HG02852 (cell line): Measurements from ENCODE around the gene GLRA1.
"Not testable (repeated sequence)": the region's sequence is repeated elsewhere in the genome, so short reads cannot be mapped to it uniquely, and the experiment has no call there.

Experiments used
- ATAC-seq: cut with Tn5 transposase; IDR thresholded peaks from one replicate; pipeline ENCODE4 v1.9.1; 2021; ENCODE audit warnings: mild to moderate bottlenecking, moderate library complexity; ENCODE audit not compliant: unreplicated experiment

The GLRA1 gene

DNA sequence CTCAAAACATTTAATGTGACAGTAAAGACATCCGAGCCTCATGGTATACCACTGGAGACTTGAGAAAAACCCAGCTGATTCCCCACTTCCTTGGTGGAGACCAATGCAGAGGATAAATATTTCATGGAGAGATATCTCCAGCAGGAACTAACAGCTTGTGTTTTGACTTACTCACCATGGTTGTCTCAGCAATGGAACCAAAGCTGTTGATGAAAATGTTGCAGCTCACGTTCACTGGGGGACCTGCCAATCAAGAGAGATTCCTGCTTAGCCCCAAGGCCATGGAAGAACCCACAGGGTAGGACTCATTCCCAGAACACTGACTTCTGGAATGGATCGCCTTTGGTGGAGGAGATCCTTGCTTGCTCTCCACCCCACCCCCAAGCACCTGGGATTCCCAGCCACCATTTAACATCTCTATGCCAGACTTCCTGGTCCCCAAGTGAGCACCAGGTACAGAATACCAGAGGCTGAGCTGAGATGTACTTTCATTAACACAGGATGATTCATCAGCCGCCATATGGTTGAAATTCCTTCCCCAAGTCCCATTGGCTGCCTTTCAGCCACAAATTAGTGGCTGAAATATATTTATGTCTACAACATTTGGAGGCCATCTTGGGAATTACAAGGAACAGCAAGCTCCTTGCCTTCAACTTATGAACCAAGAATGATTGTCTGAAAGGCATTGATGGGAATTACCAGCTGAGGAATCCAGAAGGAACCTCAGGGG lies 37.9 kb downstream of the GLRA1 start:
- no peak for ATAC-seq

DNA sequence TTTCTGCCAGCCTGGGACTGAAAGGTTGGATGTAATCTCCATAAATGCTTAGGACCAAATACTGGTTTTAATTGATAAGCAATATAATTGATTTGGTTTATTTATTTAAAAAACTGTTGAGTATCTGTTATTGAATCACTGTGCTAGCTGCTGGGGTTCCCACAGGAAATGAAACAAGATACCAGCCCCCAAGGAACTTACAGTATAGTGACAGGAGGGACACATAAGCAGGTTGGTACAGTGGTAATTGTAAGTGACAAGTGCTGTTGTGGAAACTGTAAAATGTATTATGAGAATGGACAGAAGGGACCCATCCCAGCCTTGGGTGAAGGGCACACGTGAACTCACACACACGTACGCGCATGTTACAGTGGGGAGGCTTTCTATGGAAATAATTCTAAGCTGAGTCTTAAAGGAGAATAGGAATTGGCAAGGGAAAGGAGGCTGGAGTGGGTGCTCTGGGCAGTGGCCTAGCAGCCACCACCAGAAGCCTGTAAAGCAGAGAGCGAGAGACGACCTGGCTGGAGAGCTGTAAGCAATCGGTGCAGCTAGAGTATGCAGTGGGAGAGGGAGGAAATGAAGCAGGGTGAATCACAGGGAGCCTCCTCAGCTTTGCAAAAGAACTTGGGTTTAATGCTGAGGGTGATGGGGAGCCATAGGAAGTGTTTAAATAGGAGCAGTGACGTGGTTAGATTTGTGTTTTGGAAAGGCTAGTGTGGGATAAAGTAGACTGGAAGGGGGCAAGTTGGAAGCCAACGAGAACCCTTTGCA lies 39.3 kb downstream of the GLRA1 start:
- ATAC-seq: no peak

DNA sequence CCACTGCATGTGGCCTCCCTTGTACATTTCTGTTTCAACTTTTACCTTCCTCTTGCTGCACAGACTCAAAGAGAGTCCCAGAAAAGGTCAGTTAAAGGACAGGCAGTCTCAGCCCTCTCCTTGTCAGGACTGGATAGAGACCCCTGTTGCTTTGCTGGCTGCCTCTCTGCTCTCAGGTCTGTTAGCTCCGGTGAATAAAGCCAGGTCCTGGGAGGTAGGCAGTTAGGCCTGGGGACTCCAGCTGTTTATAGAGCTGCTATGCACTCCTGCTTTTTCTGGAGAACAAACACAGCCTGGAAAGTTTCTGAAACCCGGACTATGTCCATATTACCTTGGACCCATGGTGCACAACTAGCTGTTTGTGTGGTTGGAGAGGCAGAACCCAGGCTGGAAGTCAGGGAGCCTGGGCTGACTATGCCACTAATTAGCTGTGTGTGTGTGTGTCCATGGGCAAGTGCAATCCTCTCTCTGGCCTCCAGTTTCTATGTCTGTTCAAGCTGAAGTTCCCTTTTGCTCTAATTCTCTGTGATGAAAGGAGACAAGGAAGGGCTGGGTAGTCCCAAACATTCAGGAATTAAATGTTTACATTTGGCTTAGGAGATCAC lies 42.9 kb downstream of the GLRA1 start:
- ATAC-seq: no peak

DNA sequence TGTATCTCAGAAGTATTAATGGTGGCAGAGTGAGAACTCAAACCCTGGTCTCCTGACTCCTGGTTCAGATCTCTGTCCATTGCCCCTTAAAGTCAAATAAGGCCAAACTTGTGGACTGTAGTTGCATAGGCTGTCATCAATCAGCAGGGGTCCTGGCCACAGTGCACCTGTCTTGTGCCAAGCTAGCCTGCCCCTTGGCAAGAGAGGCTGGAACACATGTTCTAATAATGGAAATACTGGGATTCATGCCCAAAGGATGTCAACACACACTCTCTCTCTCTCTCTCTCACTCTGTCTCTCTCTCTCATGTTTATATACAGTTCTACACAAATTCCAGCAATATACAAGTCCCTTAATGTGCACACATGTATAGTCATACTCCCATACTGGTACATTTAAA lies 44.3 kb downstream of the GLRA1 start:
- no peak for ATAC-seq

DNA sequence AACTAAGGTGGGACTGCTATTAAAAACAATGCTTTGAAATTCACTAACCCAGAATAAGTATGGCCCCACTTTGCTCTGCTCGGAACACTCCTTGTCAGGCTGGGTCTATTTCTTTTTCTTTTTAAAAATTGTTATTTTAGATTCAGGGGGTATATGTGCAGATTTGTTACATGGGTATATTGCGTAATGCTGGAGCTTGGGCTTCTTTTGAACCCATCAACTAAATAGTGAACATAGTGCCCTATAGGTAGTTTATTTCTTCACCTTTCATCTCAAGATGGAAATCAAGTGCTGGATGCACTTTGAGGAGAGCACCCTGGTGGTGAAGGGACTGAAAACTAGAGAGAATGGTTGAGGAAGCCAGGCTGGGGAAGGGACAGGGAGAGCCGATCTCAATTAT lies 51.0 kb downstream of the GLRA1 start:
- ATAC-seq: no peak

DNA sequence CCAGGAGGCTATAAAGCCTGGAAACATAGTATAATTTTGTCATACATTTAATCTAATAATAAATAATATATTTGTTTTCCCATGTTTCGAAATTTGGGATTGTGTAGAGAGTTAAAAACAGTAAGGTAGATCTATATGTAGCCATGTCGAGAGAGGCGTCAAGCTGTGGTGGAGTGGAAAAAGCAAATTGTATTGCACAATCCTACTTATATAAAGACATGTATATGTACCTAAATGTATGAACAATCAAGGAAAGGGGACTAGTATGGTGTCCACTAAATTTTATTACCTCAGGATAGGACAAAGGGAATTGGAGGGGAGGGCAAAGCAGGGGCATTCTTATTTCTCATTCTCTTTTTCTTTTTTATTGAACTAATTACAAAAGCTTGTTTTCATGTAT lies 52.0 kb downstream of the GLRA1 start:
- no peak for ATAC-seq

DNA sequence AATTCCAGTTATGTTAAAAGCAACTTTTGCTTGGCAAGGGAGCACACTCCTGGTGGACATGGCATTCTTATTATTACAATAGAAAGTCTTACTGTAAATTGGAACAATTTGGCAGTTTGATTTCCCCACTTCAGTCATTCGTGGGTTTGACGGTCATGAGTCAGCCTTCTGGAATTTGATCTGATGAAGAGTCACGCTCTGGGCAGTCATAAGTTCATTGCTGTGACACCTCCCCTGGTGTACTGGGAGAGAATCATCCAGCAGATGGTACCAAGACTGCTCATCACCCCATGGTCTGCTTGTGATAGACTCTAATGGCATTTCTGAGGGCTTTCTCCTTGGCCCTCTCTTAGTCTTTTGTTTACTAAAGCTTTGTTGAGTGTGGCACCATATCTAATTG lies 53.8 kb downstream of the GLRA1 start:
- no peak for ATAC-seq

DNA sequence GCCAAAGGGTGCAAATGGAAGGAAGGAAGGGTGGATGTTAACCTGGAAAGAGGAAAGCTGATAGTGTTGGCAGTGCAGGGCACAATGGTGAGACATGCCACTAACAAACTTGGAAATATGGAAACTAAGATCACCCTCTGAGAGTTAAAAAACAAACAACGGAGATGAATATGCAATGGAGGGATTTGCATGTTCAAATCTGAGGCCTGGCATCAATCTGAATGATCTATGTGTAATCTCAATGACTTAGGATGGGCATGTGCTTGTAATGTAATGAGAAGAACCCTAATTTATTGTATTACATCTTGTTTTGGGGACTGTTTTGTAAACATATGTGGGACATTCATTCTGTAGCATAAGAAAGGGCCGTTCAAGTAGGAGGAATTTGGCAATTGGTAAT lies 54.4 kb downstream of the GLRA1 start:
- ATAC-seq: no peak

DNA sequence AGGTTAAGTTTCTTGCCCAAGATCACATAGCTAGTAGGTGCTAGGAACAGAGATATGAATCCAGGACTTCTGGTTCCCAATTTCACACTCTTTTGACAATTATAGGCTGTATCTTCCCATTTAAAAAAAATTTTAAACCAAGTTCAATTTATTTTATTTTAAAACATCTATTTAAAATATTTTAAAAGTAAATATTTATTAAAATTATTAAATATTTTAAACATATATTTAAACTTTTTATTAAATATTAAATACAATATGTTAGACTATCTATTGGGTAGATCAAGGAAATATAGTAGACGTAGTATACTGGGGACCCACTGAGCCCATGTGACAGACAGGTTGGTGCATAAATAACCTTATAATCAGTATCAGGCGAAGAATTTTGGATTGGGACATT lies 54.8 kb downstream of the GLRA1 start:
- ATAC-seq: no peak

DNA sequence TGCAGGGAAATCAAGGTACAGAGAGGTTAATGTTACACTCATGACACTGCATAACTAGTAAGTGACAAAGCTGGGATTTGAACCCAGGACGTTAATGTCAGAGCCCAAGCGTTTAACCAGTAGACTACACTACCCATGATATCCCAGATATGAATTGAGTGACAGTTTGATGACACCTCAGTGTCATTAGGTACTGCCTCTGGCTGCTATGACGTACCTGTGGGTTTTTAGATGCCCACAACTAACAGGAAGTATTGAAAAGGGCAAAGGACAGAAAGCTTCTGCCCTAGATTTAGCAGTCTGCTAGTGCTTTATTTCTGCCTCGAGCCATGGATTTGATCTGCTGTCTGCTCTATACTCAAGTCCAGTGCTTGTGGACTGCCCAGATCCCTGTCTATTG lies 56.2 kb downstream of the GLRA1 start:
- ATAC-seq: no peak

DNA sequence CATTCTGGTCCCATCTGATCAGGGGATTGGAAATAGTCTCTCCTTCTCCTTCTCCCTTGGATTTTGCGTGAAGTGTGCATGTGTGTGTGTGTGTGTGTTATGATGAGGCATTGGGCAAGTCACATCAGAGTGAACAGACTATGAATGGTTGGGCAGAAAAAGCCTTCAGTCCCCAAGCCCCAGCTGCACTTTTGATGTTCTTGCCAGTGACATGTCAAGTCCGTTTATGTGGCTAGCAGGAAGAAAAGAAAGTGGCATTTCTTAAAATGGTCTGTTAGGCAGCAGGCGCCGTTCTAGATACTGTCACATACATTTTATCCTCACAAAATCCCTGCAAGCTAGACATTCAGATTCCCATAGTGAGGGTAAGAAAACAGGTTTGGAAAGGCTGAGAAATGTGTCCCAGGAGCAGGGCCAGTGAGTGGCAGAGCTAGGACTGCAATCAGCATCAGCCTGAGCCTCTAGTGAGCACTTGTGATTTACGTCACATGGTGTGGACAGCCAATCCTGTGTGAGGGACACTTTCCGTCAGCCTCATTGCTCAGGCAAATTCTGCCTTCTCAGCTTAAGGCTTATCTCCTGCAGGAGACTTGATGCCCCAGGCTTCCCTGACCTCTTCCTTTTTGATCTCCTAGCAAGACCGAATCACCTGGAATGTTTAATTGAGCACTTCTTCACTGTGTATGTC lies 60.4 kb downstream of the GLRA1 start:
- no peak for ATAC-seq

DNA sequence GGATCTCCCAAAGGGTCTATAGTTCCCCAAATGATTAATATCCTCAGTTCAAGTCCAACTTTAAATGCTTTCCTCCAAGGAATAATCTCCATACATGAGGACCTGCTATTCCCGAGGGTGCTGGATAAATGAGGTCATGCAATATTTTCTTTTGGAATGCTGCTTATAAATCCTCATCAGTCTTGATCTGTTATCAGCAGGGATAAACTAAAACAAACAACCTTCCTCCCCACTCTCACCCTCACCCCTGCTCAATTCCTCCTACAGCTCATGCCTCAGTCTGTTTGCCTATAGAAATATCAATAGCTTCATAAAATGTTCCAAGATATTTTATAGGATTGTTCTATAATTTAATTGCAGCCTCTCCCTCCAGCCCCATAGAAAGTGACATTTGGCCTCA lies 61.1 kb downstream of the GLRA1 start:
- ATAC-seq: no peak

DNA sequence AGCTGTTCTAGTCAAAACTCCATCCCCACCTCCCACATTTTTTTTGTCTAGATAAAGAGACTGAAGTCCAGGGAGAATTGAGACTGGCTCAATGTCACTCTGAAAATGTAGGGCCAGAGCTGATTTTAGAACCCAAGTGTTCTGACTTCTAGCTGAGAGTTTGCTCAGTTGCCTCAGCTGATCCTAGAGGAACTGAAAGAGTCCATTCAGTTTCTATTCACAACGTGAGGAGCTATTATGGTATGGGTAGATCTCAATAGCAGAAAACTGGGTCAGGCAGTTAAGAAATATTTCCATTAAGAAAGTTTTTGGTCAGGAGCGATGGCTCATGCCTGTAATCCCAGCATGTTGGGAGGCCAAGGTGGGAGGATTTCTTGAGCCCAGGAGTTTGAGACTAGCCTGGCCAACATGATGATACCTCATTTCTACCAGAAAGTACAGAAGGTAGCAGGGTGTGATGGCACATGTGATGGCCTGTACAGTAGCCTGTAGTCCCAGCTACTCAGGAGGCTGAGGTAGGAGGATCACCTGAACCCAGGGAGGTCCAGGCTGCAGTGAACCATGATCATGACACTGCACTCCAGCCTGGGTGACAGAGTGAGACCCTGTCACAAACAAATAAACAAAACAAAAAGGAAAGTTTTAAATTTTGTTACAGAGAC lies 61.7 kb downstream of the GLRA1 start:
- no peak for ATAC-seq

DNA sequence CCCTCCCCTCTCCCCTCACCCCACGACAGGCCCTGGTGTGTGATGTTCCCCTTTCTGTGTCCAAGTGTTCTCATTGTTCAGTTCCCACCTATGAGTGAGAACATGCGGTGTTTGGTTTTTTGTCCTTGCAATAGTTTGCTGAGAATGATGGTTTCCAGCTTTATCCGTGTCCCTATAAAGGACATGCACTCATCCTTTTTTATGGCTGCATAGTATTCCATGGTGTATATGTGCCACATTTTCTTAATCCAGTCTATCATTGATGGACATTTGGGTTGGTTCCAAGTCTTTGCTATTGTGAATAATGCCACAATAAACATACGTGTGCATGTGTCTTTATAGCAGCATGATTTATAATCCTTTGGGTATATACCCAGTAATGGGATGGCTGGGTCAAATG lies 63.8 kb downstream of the GLRA1 start:
- not testable (repeated sequence) for ATAC-seq

DNA sequence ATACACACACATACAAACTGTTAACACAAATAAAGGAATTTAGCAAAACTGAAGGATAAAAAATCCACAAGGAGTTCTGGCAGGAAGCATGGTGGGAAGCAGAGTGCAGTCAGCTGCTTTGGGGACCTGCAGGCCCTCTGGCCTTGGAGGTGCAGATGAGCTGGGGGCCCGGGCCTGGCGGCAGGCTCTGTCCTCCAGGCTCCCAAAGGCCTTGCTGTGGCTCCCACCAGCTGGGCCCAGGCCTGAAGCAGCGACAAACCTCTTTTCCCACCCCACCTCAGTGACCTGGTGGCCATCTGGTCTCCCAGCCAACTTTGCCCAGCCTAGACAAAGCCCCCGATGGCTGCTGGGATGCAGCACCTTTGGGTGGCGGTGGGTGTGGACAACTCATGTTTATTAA lies 67.8 kb downstream of the GLRA1 start:
- ATAC-seq: no peak

DNA sequence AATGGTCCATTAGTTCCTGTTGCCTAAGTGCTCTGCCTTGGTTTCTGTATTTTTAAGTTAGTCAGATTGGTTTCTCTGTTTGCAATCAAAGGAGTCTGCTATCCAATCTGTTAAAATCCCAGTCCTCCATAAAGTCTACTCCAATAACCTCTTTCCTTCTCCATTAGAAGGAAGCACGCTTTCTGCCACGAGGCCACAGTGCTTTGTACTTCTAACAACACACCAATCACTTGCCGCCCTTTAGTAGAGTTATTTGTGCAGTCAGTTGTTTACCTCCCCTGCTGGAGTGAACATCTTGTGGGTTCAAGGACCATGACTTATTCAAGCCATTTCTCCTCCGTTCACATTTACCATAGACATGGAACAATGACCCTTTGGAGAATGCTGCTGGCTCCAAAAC lies 69.0 kb downstream of the GLRA1 start:
- ATAC-seq: no peak

DNA sequence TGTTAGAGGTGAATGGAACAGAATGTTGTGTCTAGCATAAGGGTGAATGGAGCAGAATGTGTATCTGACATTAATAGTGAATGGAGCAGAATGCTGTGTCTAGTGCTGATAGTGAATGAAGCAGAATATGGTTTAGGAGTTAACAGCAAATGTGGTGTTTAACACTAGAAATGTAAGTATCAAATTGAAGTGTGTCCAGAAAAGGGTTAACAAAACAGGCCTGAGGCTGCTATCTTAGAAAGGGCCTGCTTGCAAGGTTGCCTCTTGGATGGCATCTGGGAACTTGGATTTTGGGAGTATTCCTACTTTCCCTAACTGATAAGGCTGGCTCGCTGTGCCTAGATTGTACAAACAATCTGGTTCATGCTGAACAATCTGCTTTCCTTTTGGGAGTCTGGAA lies 76.8 kb downstream of the GLRA1 start:
- ATAC-seq: no peak

DNA sequence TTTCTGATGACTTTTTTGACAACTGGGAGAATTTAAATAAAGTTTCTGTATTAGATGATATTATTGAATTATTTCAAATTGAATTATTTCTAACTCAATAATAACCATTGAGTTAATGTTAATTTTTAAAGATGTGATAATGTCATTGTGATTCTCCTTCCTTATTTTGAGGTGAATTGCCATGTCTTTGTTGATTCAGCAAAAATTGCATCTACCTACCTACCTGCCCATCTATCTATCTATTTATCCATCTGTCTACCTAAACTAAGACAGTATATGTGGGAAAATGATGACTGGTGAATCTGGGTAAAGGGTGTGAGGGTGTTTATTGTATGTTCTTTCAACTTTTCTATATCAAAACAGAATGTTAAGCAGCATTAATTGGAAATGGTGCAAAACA lies 77.9 kb downstream of the GLRA1 start:
- ATAC-seq: no peak

DNA sequence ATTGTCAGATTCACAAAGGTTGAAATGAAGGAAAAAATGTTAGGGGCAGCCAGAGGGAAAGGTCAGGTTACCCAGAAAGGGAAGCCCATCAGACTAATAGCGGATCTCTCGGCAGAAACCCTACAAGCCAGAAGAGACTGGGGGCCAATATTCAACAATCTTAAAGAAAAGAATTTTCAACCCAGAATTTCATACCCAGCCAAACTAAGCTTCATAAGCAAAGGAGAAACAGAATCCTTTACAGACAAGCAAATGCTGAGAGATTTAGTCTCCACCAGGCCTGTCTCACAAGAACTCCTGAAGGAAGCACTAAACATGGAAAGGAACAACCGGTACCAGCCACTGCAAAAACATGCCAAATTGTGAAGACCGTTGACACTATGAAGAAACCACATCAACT lies 91.8 kb downstream of the GLRA1 start:
- not testable (repeated sequence) for ATAC-seq

DNA sequence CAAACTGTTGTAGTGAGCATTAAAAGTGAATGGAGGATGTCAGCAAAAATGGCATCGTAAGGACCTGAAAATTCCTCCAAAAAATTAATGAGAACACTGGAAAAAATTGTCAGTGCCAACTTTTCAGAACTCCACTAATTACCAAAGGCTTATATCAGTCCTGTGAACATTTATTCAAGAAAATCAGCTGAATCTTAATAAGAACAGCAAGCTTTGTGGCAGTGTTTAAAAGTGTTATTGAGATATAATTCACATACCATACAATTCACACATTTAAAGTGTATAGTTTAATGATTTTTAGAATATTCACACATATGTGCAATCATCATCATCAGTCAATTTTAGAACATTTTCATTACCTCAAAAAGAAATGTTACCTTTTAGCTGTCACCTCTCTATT lies 95.3 kb downstream of the GLRA1 start:
- no peak for ATAC-seq

DNA sequence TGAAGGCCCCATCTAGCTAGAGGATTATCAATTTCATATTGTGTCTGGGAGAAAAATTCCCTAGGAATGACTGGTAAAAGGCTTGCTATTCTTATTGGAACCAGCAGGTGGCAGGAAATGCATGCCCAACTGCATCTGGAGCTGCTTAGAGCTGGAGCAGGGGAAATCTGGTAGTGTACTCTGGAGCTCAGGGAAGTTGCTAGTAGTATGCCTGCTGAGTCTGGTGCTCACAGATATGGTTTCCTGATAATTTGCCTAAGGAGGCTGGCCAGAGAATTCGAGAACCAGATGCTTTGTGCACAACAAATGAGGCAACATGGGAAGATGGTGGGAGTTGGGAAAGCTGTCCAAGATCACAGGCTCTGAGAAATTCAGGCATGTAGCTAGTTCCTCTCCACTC lies 99.2 kb downstream of the GLRA1 start:
- ATAC-seq: peak; percentile 48
